Measurements from ENCODE around the gene ELK4.

DNA sequence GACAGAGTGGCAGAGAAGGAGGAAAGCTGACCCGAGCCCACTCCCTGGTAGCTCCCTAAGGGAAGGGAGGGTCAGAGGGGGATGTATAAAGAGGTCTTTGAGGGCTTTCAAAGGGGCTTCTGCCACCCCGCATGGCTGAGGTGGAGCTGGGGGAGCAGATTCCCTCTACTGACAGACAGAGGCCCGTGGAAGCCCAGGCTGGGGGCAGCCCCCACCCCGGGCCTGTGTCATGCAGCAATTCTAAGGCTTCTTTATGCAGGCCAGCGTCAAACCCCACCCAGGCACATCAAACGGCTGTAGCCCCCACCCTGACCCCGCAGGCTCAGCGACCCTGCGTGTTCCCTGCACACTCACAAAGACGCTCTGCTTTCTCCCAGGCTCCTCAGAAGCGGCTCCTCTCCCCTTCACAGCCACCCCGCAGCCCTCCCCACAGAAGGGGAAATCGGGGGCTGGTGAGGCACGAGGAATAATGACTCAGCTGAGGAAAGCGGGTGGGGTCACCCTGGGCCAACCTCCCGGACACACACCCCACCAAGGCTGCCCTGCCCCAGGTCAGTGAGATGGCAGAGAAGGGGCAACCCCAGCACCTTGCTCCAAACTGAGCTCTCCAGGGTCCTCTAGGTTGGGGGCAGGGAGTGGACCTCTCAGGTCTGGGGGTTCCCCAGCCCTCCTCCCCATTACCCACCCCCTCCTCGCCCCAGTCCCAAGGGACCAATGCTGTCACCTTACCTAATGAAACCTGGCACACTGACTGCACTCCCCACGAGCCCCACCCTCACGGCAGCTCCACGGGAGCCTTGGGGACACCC, 37.7 kb upstream of the ELK4 start:
- TF ChIP-seq POLR2A (IDR thresholded peaks at IDR 0.05) = no peak
- TF ChIP-seq, protein P1, sequence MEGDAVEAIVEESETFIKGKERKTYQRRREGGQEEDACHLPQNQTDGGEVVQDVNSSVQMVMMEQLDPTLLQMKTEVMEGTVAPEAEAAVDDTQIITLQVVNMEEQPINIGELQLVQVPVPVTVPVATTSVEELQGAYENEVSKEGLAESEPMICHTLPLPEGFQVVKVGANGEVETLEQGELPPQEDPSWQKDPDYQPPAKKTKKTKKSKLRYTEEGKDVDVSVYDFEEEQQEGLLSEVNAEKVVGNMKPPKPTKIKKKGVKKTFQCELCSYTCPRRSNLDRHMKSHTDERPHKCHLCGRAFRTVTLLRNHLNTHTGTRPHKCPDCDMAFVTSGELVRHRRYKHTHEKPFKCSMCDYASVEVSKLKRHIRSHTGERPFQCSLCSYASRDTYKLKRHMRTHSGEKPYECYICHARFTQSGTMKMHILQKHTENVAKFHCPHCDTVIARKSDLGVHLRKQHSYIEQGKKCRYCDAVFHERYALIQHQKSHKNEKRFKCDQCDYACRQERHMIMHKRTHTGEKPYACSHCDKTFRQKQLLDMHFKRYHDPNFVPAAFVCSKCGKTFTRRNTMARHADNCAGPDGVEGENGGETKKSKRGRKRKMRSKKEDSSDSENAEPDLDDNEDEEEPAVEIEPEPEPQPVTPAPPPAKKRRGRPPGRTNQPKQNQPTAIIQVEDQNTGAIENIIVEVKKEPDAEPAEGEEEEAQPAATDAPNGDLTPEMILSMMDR (IDR thresholded peaks at IDR 0.05) = no peak
